Lung (tissue), 16 donors: Measurements from ENCODE around the gene S1PR5. TPM values are rescaled to one million over a fixed set of nuclear protein-coding genes. Genes with fewer than 3 reads are reported as not detected.

Experiments used
- ATAC-seq: fragments of 200-7000 bp; cut with Tn5 transposase; one replicate; pipeline ENCODE4 v1.9.1; 2020; ENCODE audit warnings: moderate number of reproducible peaks; ENCODE audit not compliant: insufficient read depth, low FRiP score
- DNase-seq, 3 donors: peaks; one replicate each; pipeline ENCODE4 v3.0.0-alpha.2; 2013 to 2017
- H3K27ac ChIP-seq, 2 donors: one replicate each; pipeline ENCODE4 v1.5.1; 2013; ENCODE audit warnings: mild to moderate bottlenecking in 2 of 2, moderate library complexity in 2 of 2, control low read depth in 1 of 2, inconsistent platforms in 1 of 2, low read depth in 1 of 2, low read length in 1 of 2
- H3K27me3 ChIP-seq, 3 donors: one replicate each; pipeline ENCODE4 v1.5.1; 2013; ENCODE audit warnings: low read length in 2 of 3; ENCODE audit not compliant: control insufficient read depth in 3 of 3, insufficient read depth in 3 of 3
- H3K36me3 ChIP-seq, 4 donors: one replicate each; pipeline ENCODE4 v1.5.1; 2013; ENCODE audit warnings: low read length in 4 of 4, mild to moderate bottlenecking in 1 of 4, moderate library complexity in 1 of 4; ENCODE audit not compliant: control insufficient read depth in 4 of 4, insufficient read depth in 4 of 4
- H3K4me1 ChIP-seq, 5 donors: one replicate each; pipeline ENCODE4 v1.5.1; 2013; ENCODE audit warnings: low read length in 5 of 5, mild to moderate bottlenecking in 2 of 5, moderate library complexity in 1 of 5; ENCODE audit not compliant: control insufficient read depth in 5 of 5, insufficient read depth in 5 of 5
- H3K4me3 ChIP-seq: one replicate; pipeline ENCODE4 v1.5.1; 2013; ENCODE audit warnings: mild to moderate bottlenecking, control low read depth, moderate library complexity
- H3K9ac ChIP-seq, 2 donors: one replicate each; pipeline ENCODE4 v1.5.1; 2013; ENCODE audit warnings: low read length in 2 of 2, control low read depth in 1 of 2; ENCODE audit not compliant: insufficient read depth in 1 of 2
- H3K9me3 ChIP-seq, 4 donors: one replicate each; pipeline ENCODE4 v1.5.1; 2013; ENCODE audit warnings: low read length in 3 of 4, mild to moderate bottlenecking in 1 of 4, moderate library complexity in 1 of 4; ENCODE audit not compliant: control insufficient read depth in 4 of 4, insufficient read depth in 3 of 4
- WGBS, 2 donors: extraction: QIAGEN DNeasy Blood & Tissue Kit; methylation state at CpG; one replicate each; pipeline ENCODE4 v1.1.7; 2013; 5-methylcytosine and 5-hydroxymethylcytosine counted together
- long read RNA-seq, 5 donors: transcript quantifications; one replicate each; lab custom pipeline, GENCODE V29; 2026
- polyA plus RNA-seq, 2 donors: library from polyadenylated mRNA; stranded (reverse); fragments of 200-250 nt; gene quantifications; one replicate each; pipeline ENCODE4 v1.2.1, GENCODE V29; 2013
- total RNA-seq, 2 donors: library from RNA; depleted of rRNA in 1 of 2; stranded (reverse); fragments of >200 nt in 1 of 2; gene quantifications; one replicate each; pipeline ENCODE4 v1.2.1, GENCODE V29; 2014 to 2021
- TF ChIP-seq, protein P1 (sequence below): IDR thresholded peaks from 2 replicates; pipeline ENCODE4 v1.5.1; 2012; ENCODE audit warnings: mild to moderate bottlenecking; ENCODE audit errors: control extremely low read depth, extremely low read depth
- donor health status: control.
- donor health status: control.
- donor health status: Bipolar disorder and iron deficiency.
- donor health status: healthy.
- donor health status: DM: yes; HTN: yes; CAD: no.

The S1PR5 gene, protein sequence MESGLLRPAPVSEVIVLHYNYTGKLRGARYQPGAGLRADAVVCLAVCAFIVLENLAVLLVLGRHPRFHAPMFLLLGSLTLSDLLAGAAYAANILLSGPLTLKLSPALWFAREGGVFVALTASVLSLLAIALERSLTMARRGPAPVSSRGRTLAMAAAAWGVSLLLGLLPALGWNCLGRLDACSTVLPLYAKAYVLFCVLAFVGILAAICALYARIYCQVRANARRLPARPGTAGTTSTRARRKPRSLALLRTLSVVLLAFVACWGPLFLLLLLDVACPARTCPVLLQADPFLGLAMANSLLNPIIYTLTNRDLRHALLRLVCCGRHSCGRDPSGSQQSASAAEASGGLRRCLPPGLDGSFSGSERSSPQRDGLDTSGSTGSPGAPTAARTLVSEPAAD
- total RNA-seq (1 to 10 TPM in 1 of 2 donors, under 1 TPM in 1; 0.26 to 1.2 TPM), polyA plus RNA-seq (1 to 10 TPM in 1 of 2 donors, under 1 TPM in 1; 0.55 to 1.4 TPM)
- long read RNA-seq, donor 1, result 0 reads
- long read RNA-seq, donor 2, result 0 reads
- long read RNA-seq, donor 3, result 0 reads
- long read RNA-seq, donor 4, result 0 reads
- long read RNA-seq, donor 5, partial matches to known transcripts, result 0 of 1 reads
- long read RNA-seq, donor 5, other reads (novel, unspliced or antisense), result 0 of 1 reads

DNA sequence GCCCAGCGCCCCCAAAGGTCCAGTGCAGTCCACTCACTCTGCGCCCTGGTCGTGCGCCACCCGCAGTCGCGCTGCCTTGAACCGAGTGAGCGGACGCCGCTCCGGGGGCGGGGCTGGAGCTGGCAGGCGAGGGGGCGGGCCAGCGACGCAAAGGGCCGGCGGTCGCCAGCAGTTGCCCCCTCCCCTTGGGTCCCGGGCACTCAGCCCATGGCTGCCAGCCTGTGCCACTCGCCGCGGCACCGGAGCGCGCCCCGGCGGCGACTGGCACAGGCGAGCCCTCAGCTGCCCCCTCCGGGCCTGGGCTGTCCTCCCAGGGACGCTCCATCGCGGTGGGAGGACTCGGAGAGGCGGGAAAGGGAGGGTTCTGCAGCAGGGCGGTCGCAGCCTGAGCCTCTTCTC lies at the start of gene S1PR5:
Gene S1PR5 (minus strand): TSS at position 87 of the 399 bp plus-strand sequence. CDS start 2,436 bp downstream, outside the sequence.
- Histone ChIP-seq H3K27me3 (peaks cover 19 to 69% (median 54%) of the 10 kb centered on the region in 3 donors), H3K4me1 (peaks cover 0 to 14% (median 4%) of the 10 kb centered on the region in 5 donors), H3K4me3 (no peak within 1 kb of the TSS), H3K9ac (no peak within 1 kb of the TSS), H3K36me3 (no peaks in the 10 kb centered on the region), H3K9me3 (peaks cover 0 to 7% (median 0%) of the 10 kb centered on the region in 4 donors), H3K27ac (no peak within 1 kb of the TSS)
- WGBS, 2 donors, result 2% methylated on average over 23 to 39 of the region's 39 CpGs
- DNase-seq, result no peak
- ATAC-seq, result no peak
- TF ChIP-seq, protein P1, sequence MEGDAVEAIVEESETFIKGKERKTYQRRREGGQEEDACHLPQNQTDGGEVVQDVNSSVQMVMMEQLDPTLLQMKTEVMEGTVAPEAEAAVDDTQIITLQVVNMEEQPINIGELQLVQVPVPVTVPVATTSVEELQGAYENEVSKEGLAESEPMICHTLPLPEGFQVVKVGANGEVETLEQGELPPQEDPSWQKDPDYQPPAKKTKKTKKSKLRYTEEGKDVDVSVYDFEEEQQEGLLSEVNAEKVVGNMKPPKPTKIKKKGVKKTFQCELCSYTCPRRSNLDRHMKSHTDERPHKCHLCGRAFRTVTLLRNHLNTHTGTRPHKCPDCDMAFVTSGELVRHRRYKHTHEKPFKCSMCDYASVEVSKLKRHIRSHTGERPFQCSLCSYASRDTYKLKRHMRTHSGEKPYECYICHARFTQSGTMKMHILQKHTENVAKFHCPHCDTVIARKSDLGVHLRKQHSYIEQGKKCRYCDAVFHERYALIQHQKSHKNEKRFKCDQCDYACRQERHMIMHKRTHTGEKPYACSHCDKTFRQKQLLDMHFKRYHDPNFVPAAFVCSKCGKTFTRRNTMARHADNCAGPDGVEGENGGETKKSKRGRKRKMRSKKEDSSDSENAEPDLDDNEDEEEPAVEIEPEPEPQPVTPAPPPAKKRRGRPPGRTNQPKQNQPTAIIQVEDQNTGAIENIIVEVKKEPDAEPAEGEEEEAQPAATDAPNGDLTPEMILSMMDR, result no peak

DNA sequence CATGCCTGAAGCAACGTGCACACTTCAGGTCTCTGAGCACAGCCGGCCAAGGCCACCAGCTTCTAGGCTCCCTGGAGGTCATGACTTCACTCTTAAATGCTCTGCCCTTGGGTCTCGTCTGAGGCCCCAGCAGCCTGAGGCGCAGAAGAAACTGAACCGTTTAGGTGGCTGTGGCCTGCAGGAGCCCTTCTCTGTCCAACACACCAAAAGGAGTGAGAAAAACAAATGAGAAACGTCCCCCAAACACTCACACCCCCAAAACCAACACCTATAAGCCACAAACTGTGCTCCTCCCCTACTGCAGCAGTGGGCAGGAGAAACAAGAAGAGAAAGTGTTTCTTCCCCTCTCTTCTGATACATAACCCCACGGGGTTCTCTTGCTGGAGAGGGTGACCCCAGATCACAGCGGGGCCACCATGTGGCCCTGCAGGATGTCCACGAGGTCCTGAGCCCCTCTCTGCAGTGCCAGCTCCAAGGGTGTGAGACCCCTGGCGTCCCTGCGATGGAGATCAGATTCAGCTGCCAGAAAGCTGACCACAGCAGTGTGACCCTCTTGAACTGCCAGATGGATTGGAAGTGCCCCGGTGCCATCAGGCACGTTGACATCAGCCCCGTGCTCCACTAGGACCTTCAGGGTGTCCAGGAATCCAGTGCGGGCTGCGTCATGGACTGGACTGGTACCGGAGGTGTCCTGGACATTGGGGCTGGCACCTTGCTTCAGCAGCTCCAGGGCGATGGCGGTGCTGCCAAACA lies 49.6 kb upstream of the S1PR5 start:
- ATAC-seq (no peak), DNase-seq (no peak)
- Histone ChIP-seq H3K4me3 (no peak overlapping the region), H3K9ac (no peak overlapping the region), H3K9me3 (no peaks in the 10 kb centered on the region), H3K27me3 (no peaks in the 10 kb centered on the region), H3K36me3 (peaks cover 0 to 3% (median 0%) of the 10 kb centered on the region in 4 donors), H3K27ac (peak overlapping the region; percentile 62 to 87), H3K4me1 (peaks cover 0 to 30% (median 13%) of the 10 kb centered on the region in 5 donors)
- 46 to 50% methylated on average over 19 of the region's 19 CpGs for WGBS, 2 donors
- TF ChIP-seq, protein P1, result no peak

DNA sequence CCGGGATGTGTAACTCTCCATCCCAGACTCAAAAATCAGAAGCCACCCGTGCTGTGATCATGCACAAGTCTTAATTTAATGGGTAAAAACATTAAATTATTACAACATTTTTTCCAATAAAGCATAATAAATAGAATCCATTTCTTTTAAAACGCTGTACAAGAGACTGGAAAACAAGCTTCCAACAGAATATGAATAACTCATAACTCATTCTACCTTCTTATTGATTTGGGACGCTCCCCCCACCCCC lies 49.1 kb upstream of the S1PR5 start:
- H3K4me3 ChIP-seq, result no peak overlapping the region
- H3K36me3 ChIP-seq, result peaks cover 0 to 6% (median 0%) of the 10 kb centered on the region in 4 donors
- H3K9ac ChIP-seq, result no peak overlapping the region
- ATAC-seq (no peak), DNase-seq (no peak)
- H3K9me3 ChIP-seq, result no peaks in the 10 kb centered on the region
- 3% methylated on average over 4 of the region's 4 CpGs for WGBS, 2 donors
- TF ChIP-seq, protein P1, result no peak
- no peaks in the 10 kb centered on the region for H3K27me3 ChIP-seq
- peaks cover 0 to 30% (median 13%) of the 10 kb centered on the region in 5 donors for H3K4me1 ChIP-seq
- H3K27ac ChIP-seq, result peak overlapping the region; percentile 62 to 87
